ENCODE measurements around the gene GJA4.

DNA sequence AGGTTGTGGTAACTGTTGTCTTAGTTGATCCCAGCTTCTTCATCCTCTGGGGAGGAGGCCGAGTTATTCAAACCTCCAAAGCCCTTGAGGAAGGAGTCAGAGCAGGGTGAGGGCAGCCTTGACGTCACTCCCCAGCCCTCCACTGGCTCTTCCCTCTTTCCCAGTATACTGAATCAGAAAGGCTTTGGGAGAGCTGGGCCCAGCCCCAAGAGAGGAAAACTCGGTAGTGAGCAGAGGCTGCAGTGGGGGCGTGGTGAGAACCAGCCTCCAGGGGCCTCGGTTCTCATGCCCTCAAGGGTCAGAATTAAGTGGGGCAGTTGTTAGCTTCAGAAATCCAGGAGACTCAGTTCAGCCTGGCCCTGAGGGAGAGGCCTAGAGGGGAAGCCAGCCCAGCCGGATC, 1.8 kb upstream of the GJA4 start:
- TF ChIP-seq, protein P1, sequence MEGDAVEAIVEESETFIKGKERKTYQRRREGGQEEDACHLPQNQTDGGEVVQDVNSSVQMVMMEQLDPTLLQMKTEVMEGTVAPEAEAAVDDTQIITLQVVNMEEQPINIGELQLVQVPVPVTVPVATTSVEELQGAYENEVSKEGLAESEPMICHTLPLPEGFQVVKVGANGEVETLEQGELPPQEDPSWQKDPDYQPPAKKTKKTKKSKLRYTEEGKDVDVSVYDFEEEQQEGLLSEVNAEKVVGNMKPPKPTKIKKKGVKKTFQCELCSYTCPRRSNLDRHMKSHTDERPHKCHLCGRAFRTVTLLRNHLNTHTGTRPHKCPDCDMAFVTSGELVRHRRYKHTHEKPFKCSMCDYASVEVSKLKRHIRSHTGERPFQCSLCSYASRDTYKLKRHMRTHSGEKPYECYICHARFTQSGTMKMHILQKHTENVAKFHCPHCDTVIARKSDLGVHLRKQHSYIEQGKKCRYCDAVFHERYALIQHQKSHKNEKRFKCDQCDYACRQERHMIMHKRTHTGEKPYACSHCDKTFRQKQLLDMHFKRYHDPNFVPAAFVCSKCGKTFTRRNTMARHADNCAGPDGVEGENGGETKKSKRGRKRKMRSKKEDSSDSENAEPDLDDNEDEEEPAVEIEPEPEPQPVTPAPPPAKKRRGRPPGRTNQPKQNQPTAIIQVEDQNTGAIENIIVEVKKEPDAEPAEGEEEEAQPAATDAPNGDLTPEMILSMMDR (IDR thresholded peaks at IDR 0.05; ENCODE audit: insufficient read depth, low read length) = no peak
- TF ChIP-seq GABPA (IDR thresholded peaks at IDR 0.05; ENCODE audit: low read depth) = no peak
- TF ChIP-seq POLR2AphosphoS5 (IDR thresholded peaks at IDR 0.05; ENCODE audit: low read depth) = no peak

All from HL-60 (cell line).